HG03432 (cell line): ENCODE results near the gene ZNF45.
A peak's percentile ranks its signal among the peaks of the same experiment; 100 is the strongest.
"Not testable (repeated sequence)": the region's sequence is repeated elsewhere in the genome, so short reads cannot be mapped to it uniquely, and the experiment has no call there.

ENCODE experiments used
- ATAC-seq: cut with Tn5 transposase; IDR thresholded peaks from one replicate; pipeline ENCODE4 v1.9.1; 2021; ENCODE audit warnings: mild to moderate bottlenecking, moderate library complexity; ENCODE audit not compliant: unreplicated experiment

Gene ZNF45

GRCh38 chr19:43914051-43914450 is 21.0 kb downstream of the ZNF45 start:
- no peak for ATAC-seq

- no peak for ATAC-seq
These were observed 21.7 kb downstream of the ZNF45 start for GRCh38 chr19:43913383-43913782.

GRCh38 chr19:43910884-43911283 is 24.2 kb downstream of the ZNF45 start:
- ATAC-seq = no peak

GRCh38 chr19:43908659-43909058 is 26.4 kb downstream of the ZNF45 start:
- no peak for ATAC-seq

GRCh38 chr19:43906774-43907173 is 28.3 kb downstream of the ZNF45 start:
- no peak for ATAC-seq

- ATAC-seq = no peak
These were observed 29.2 kb downstream of the ZNF45 start for GRCh38 chr19:43905897-43906296.

- ATAC-seq = no peak
These were observed 32.7 kb downstream of the ZNF45 start for GRCh38 chr19:43902399-43902798.

- ATAC-seq = peak; percentile 90
These were observed 33.4 kb downstream of the ZNF45 start for GRCh38 chr19:43901395-43902390.

GRCh38 chr19:43895727-43896308 is 39.3 kb downstream of the ZNF45 start:
- ATAC-seq = no peak

- no peak for ATAC-seq
These were observed 51.2 kb downstream of the ZNF45 start, which contains the start of gene ZNF404 for GRCh38 chr19:43883864-43884263. ZNF404 (minus strand) TSS chr19:43883964.

GRCh38 chr19:43880483-43880882 is 54.6 kb downstream of the ZNF45 start:
- ATAC-seq = no peak

- no peak for ATAC-seq
These were observed 62.3 kb downstream of the ZNF45 start for GRCh38 chr19:43872547-43873336.

- not testable (repeated sequence) for ATAC-seq
These were observed 68.2 kb downstream of the ZNF45 start for GRCh38 chr19:43866923-43867322.
